Heart left ventricle (tissue), 16 donors: ENCODE measurements around the gene OR6C2. TPM values are rescaled to one million over a fixed set of nuclear protein-coding genes. Genes with fewer than 3 reads are reported as not detected.
"Not testable (repeated sequence)": the region's sequence is repeated elsewhere in the genome, so short reads cannot be mapped to it uniquely, and the experiment has no call there.

ENCODE experiments used
- ATAC-seq, 4 donors: fragments of 200-7000 bp; cut with Tn5 transposase; one replicate each; pipeline ENCODE4 v1.9.1; 2020 to 2022; ENCODE audit warnings: moderate library complexity in 4 of 4, mild to moderate bottlenecking in 3 of 4, moderate number of reproducible peaks in 1 of 4
- DNase-seq, 5 donors: peaks; one replicate each; pipeline ENCODE4 v3.0.0-alpha.2; 2020
- H3K27ac ChIP-seq, 12 donors: fragments of 200-600 bp; sonication (generic) in 4 of 12; one replicate each; pipeline versions ENCODE4 v1.5.0 to v1.8.0; 2016 to 2022; ENCODE audit warnings: mild to moderate bottlenecking in 2 of 12
- H3K27me3 ChIP-seq, 9 donors: fragments of 200-600 bp; sonication (generic) in 2 of 9; one replicate each; pipeline versions ENCODE4 v1.5.1 to v1.8.0; 2016 to 2022; ENCODE audit warnings: mild to moderate bottlenecking in 3 of 9
- H3K36me3 ChIP-seq, 9 donors: fragments of 200-600 bp; sonication (generic) in 2 of 9; one replicate each; pipeline versions ENCODE4 v1.5.0 to v1.8.0; 2018 to 2022; ENCODE audit warnings: mild to moderate bottlenecking in 2 of 9
- H3K4me1 ChIP-seq, 12 donors: fragments of 200-600 bp; sonication (generic) in 4 of 12; one replicate each; pipeline versions ENCODE4 v1.5.0 to v1.8.0; 2016 to 2022; ENCODE audit warnings: mild to moderate bottlenecking in 3 of 12
- H3K4me3 ChIP-seq, 12 donors: fragments of 200-600 bp; sonication (generic) in 4 of 12; one replicate each; pipeline versions ENCODE4 v1.5.0 to v1.8.0; 2017 to 2022; ENCODE audit warnings: mild to moderate bottlenecking in 9 of 12, moderate library complexity in 4 of 12
- H3K9me3 ChIP-seq, 12 donors: fragments of 200-600 bp; sonication (generic) in 4 of 12; one replicate each; pipeline versions ENCODE4 v1.5.0 to v1.8.0; 2016 to 2022; ENCODE audit warnings: mild to moderate bottlenecking in 1 of 12
- CTCF ChIP-seq, 12 donors: fragments of 200-600 bp; sonication (generic) in 4 of 12; IDR thresholded peaks; one replicate each; pipeline versions ENCODE4 v1.5.0 to v1.8.0; 2018 to 2022; ENCODE audit warnings: antibody characterized with exemption in 12 of 12, mild to moderate bottlenecking in 5 of 12
- POLR2A ChIP-seq, 2 donors: fragments of 450-650 bp; IDR thresholded peaks; one replicate each; pipeline ENCODE4 v1.6.1; 2017; ENCODE audit warnings: antibody characterized with exemption in 2 of 2, mild to moderate bottlenecking in 2 of 2, moderate library complexity in 2 of 2
- WGBS, 4 donors: extraction: QIAGEN DNeasy Blood & Tissue Kit in 2 of 4; methylation state at CpG; one replicate each; pipeline versions ENCODE4 v1.1.5 to v1.1.7; 2013 to 2018; 5-methylcytosine and 5-hydroxymethylcytosine counted together
- intact Hi-C, 10 donors: fragments of 100-400 bp; cut with DNase I; formaldehyde crosslinking; loops; one replicate each; pipeline versions ENCODE4 v1.11.1 to v1.14.2; 2022
- polyA plus RNA-seq, 2 donors: library from polyadenylated mRNA; stranded (reverse); fragments of 200-250 nt; gene quantifications; one replicate each; pipeline ENCODE4 v1.2.3, GENCODE V29; 2013
- total RNA-seq, 9 donors: library from RNA; depleted of rRNA in 2 of 9; stranded (reverse); fragments of >200 nt in 2 of 9; fragmentation: NEBNext Ultra II Directional in 3 of 9; extraction: Animal tissue kit (Norgen Biotek cat#: 25700) in 3 of 9; gene quantifications; one replicate each; pipeline versions ENCODE4 v1.1.0 to v1.2.4, GENCODE V29; 2016 to 2023
- donor health status: ischemic (EF 13 %, LVEDD 7.1; RV severe dilation, severe dysfunction).
- donor health status: healthy with polysubstance abuse.
- donor health status: DM: no; HTN: yes; CAD: no.
- donor health status: DM: no; HTN: no; CAD: no.
- donor health status: ischemic (EF 25% LVEDD 6.9; RV normal size, moderate dysfunction).
- donor health status: ischemic (EF 25% LVEDD 5.7; RV mildly dilated, moderate dysfunction).
- donor health status: healthy.
- donor health status: DM: yes; HTN: yes; CAD: no.
- donor health status: ischemic (EF 35%, LVEDD 5.7; RV mildly dilated, moderate dysfunction).
- donor health status: nonischemic (EF 11% LVEDD 7.7; RV severe dilation, severe dysfunction).
- donor health status: DM: yes; HTN: yes; CAD: no.
- donor health status: PGD.
- donor health status: ischemic (EF 29% LVEDD 5.4; RV normal size, mild dysfunction).
- donor health status: nonischemic (EF 23%, LVEDD 6.1; RV moderate dilation, normal function).

The OR6C2 gene
- total and polyA plus RNA-seq, 11 donors: not detected

- 80 to 91% (median 87%) methylated on average over 4 of the region's 4 CpGs for WGBS, 4 donors
- H3K4me3 ChIP-seq: no peak within 1 kb of the TSS
- DNase-seq (no peak), ATAC-seq (no peak)
- H3K36me3 ChIP-seq: no peaks in the 10 kb centered on the region
- H3K4me1 ChIP-seq: no peaks in the 10 kb centered on the region
- intact Hi-C loops: no loop called here
- no peaks in the 10 kb centered on the region for H3K27me3 ChIP-seq
- TF ChIP-seq POLR2A (IDR thresholded peaks at IDR 0.05): no peak
- TF ChIP-seq CTCF (IDR thresholded peaks at IDR 0.05): no peak
- H3K9me3 ChIP-seq: no peaks in the 10 kb centered on the region
- H3K27ac ChIP-seq: no peak within 1 kb of the TSS
Observed at GRCh38 chr12:55425954-55426353, 17.9 kb upstream of the OR6C2 start, which contains the start of gene OR6C76. TSS of gene OR6C76 (plus strand) at chr12:55426254. CDS start at chr12:55426254, 0 bp downstream.

- Histone ChIP-seq H3K4me1 (no peaks in the 10 kb centered on the region), H3K27me3 (no peaks in the 10 kb centered on the region), H3K27ac (no peak overlapping the region), H3K36me3 (no peaks in the 10 kb centered on the region), H3K4me3 (no peak overlapping the region), H3K9me3 (no peaks in the 10 kb centered on the region)
- TF ChIP-seq CTCF (IDR thresholded peaks at IDR 0.05) (no peak), POLR2A (IDR thresholded peaks at IDR 0.05) (no peak)
- intact Hi-C loops: no loop called here
- 22 to 32% (median 29%) methylated on average over 1 of the region's 1 CpG for WGBS, 4 donors
- no peak for ATAC-seq
- DNase-seq: no peak
Observed at GRCh38 chr12:55428331-55429243, 15.3 kb upstream of the OR6C2 start.

GRCh38 chr12:55441233-55441632 is 2.6 kb upstream of the OR6C2 start:
- WGBS, 4 donors: 68 to 87% (median 71%) methylated on average over 5 of the region's 5 CpGs
- intact Hi-C loops: loop anchor here in 1 of 10 donors (10.0 kb wide), 1 partner anchor 174 kb away; no protein-coding TSS in a partner anchor
- not testable (repeated sequence) for H3K27me3 ChIP-seq, H3K4me1 ChIP-seq, H3K4me3 ChIP-seq, H3K27ac ChIP-seq, ATAC-seq, DNase-seq, H3K36me3 ChIP-seq
- H3K9me3 ChIP-seq: peaks cover 0 to 23% (median 10%) of the 10 kb centered on the region in 12 donors

GRCh38 chr12:55445357-55445756 is 1.5 kb downstream of the OR6C2 start:
- DNase-seq (no peak), ATAC-seq (no peak)
- intact Hi-C loops: loop anchor here in 1 of 10 donors (10.0 kb wide), 1 partner anchor 169 kb away; no protein-coding TSS in a partner anchor
- H3K27ac ChIP-seq: no peak overlapping the region
- H3K9me3 ChIP-seq: peaks cover 0 to 18% (median 10%) of the 10 kb centered on the region in 12 donors
- H3K27me3 ChIP-seq: peaks cover 0 to 5% (median 0%) of the 10 kb centered on the region in 9 donors
- WGBS, 4 donors: 92 to 100% (median 96%) methylated on average over 1 of the region's 1 CpG
- TF ChIP-seq POLR2A (IDR thresholded peaks at IDR 0.05) (no peak), CTCF (IDR thresholded peaks at IDR 0.05) (no peak)
- H3K36me3 ChIP-seq: no peaks in the 10 kb centered on the region
- H3K4me3 ChIP-seq: no peak overlapping the region
- H3K4me1 ChIP-seq: no peaks in the 10 kb centered on the region
